ENCODE data around the gene AGMAT.

Gene AGMAT

DNA sequence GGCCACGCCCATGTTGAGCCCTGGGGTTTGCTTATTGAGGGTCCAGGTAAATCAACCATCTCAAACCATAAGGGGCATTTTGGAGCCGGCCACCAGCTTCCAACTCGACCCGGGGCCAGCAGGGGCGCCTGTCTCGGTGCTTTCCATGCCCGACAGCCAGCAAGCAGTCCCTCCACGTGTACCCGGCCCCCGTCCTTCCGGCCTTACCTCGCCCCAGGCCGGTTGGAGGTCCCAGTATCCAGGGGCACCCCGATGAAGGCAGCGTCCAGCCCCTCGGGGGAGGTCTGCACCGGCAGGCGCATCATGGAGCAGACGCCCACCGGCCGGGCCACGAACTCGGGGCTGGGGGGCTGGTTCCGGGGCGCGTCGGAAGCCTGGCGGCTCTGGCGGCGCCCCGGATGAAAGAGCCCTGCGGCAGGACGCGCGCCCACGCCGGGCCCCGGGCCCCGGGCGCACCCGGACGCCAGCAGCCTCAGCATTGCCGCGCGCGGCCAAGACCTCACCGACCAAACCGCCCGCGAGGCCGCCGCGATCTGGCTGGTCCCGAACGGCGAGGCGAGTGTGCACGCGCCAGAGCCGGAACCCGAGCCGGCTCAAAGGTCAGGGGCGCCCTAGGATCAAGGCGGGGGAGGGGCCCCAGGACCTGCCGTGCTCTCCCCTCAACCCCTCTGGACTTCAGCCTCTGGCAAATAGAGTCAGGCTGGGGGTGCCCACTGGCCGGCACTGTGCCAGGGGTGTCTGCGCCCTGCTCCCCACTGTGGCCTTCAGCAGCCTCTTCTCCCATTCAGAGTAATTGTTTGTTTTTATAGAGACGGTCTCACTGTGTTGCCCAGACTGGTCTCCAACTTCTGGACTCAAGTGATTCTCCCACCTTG is at the start of gene AGMAT:
TSS of gene AGMAT (minus strand) at position 563 of the 875 bp plus-strand sequence. CDS start at position 479, 84 bp downstream.
- peak; percentile 62 for DNase-seq

DNA sequence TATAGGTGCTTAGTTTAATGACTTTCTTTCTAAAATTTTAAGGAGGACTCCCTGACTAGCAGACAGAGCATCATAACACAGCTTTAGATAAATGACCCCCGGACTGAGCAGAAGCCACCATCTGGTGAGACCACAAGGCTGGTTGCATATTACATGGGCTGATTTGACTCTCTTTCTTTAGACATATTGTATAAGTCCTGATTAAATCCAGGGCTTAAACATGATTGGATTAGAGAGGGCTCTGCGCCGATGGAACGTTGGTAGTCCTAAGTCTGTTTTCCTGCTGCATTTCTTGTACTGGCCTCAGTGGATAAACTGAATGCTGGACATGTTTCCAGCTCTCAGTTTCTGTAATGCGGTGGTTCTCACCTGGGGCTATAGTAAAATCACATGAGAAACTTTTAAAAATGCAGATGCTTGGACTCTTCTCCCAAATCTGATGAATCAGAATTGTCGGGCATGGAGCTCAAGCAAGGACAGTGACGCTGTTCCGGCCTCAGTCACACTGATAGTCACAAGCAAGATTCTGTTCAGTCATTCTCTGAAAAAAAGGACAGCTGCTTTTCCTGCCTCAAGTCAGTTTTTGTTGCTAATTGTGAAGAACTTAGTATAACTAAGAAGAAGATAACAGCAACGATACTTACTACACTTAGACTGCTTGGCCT is 49.0 kb upstream of the AGMAT start:
- no peak for DNase-seq

DNA sequence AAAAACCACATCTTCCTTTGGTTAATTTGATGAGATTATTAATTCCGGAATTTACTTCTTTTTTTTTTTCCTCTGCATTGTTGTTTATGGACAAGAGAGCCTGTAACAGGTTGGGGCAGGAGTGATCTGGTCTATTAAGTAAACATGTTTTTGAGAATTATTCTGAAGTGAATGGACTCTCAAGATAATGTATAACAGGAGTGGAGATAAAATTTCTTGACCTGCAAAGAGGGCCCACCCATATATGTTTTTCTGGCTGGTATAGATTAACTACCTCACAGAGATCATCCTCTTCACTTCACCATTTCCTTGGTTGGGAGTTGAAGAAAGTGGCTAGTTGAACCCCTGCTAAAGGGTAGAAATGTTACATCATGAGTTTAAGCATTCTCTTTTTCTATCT is 43.2 kb upstream of the AGMAT start:
- DNase-seq, result no peak

DNA sequence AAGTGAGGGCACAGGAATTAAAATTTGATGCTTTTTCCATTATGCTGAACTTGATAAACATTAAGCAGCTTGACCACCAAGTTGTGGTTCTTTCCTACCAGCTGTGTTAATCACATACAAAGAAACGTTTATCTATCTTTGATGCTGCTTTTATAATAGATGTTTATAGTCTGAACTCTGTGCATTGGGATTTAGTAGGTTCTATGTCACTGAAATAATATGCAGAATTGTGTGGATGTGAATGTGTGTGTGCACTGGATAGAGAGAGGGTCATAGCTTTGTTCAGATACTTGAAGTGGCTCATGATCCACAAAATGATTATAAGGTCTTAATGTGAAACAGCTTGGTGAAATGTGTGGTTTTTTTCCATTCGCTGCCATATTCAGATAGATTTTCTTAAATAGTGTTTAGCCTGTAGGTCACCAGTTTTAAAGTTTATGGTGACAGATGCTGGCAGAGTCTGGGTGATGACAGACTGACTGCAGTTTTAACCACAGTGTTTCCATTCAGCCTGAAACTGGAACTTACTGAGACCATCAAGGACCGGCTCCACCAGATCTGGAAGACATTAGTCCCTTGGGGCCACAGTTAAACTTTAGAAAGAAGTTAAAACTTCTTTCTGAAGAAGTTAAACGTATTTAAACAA is 42.6 kb upstream of the AGMAT start:
- DNase-seq, result no peak

DNA sequence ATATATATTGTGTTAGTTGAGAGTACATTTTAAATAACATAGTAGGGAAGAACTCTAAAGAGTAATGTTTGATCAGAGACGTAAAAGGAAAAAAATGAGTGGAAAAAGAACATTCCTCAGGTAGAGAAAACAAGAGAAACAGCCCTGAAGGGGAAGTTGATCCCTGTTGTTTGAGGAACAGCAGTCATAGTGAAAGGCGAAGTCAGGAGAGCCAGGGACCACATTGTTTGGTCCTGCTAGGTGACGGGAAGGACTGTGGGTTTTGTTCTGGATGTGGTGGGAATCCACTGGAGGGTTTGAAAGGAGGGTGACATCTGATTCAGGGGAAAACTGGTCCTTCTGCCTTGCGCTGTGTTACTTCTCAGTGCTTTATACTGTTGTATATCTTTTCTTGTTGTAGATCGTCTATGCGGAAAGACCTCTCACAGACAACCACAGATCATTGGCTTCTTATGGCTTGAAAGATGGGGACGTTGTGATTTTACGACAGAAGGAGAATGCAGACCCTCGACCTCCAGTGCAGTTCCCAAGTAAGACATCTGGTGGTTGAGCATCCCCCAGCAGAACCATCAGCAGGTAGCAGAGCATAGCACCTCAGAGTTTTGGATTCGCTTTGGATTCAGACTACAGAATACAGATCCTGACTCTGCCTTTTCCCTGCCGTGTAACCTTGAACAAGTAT is 41.6 kb upstream of the AGMAT start:
- DNase-seq, result no peak

DNA sequence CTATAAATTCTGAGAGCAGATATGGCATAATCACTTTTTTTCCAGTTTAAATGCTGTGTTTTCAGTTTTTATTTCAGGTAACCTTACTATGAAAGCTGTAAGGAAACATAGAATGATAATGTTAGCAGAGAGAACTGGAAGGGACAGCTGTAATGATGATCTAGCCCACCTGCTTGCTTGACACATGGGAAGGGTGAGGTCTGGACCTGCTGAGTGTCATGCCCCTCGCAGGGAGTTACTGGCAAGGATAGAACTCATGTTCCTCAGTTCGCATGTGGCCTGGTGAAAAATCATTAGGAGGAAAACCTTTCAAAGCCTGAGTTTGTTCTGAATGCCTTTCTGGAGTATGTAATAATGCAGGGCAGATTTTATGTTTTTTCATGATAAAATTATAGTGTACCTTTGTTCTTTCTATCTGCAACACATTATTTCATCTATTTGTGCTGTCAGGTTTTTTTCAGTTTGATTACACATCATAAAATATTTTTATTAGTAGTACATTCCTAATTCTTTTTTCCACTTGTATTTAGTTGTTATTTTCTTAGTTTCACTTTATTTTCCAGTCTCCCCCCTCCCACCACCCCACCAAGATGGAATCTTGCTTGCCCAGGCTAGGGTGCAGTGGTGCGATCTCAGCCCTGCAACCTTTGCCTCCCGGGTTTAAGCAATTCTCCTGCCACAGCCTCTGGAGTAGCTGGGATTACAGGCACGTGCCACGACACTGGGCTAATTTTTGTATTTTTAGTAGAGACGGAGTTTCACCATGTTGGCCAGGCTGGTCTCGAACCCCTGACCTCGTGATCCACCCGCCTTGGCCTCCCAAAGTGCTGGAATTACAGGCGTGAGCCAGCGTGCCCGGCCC is 40.4 kb upstream of the AGMAT start:
- no peak for DNase-seq

GRCh38 chr1:15624133-15624714 is 39.4 kb upstream of the AGMAT start:
- DNase-seq, result no peak

GRCh38 chr1:15623435-15623834 is 38.6 kb upstream of the AGMAT start:
- no peak for DNase-seq

- DNase-seq, result no peak
These were observed 38.0 kb upstream of the AGMAT start for GRCh38 chr1:15622712-15623373.

DNA sequence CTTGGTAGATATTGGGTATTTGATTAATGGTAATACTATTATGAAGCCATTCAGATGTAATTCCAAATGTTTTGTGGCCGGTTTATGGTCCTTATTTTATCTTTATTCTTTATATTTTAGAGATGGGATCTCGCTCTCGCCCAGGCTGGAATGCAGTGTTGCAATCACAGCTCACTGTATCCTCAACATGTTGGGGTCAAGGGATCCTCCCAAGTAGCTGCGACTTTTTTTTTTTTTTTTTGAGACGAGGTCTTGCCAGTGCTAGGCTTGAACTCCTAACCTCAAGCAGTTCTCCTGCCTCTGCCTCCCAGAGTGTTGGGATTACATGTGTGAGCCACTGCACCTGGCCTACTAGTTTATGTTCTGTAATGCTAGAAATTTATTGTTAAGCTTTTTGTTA is 37.1 kb upstream of the AGMAT start:
- no peak for DNase-seq

DNA sequence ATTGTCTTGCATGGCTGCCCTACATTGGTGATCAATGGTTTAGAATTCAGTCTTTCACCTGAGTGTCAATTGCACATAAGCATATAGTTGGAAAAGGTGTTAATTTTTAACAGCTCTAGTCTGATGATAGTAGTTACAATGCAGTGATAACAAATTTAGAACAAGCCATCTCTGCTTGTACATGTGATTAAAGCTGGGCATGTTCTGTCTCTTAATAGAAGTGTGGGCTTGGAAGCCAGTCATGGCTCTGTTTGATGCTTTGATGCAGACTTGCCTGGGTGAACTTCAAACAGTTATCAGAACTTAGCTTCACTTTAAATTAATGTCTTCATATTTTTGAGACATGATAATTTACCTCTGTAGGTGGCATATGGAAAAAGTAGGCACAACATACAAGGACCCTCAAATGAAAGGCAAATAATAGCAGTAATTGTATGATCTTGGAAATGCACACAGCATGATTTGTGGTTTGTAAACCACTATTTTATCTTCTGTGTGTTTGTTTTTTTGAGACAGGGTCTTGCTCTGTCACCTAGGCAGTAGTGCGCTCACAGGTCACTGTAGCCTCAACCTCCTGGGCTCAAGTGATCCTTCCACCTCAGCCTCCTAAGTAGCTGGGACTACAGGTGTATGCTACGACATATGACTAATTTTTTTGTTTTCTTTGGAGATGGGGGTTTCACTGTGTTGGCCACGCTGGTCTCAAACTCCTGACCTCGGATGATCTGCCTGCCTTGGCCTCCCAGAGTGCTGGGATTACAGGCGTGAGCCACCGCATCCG is 36.2 kb upstream of the AGMAT start:
- no peak for DNase-seq

DNA sequence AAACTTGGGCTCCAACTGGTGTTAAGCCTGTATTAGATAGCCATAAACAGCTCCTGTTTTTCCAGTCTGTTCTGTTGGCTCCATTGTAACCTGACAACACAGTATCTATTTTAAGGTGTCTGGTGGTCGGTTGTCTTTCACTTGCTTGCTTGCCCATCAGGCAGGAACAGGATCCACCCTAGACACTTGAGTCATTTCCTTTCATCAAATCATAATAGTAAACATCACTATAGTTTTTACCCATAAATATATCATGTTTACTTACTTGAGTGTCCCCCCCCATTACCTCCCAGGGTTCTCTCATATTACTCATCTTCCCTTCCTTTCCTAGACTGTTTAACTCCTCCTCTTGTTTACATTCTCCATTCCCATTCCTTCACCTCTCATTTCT is 35.3 kb upstream of the AGMAT start:
- DNase-seq, result no peak

DNA sequence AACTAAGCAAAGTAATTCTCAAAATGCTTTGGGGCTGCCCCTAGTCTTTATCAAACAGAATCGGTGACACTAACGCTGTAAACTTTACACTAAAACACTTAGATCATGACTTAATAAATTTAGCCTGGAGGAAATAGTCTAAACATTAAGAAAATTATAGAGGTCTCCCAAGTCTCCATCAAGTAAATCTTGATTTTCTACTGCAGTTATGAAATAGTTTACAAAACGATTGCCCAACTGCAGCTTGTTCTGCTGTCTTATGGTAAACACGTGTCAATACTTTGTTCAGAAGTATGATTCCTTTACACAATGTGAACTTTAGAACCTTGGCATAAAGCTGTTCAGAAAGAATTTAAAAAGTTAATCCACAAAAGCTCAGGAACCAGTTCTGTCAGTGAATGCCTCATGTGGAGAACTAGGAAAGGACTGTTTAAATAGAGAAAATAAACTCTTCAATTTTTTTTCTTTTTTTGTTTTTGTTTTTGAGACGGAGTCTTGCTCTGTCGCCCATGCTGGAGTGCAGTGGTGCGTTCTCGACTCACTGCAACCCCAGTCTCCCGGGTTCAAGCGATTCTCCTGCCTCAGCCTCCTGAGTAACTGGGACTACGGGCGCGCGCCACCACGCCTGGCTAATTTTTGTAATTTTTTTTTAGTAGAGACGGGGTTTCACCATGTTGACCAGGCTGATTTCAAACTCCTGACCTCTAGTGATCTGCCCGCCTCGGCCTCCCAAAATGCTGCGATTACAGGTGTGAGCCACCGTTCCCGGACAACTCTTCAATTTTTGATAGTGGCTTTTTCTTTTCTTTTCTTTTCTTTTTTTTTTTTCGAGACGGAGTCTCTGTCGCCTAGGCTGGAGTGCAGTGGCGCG is 34.0 kb upstream of the AGMAT start:
- DNase-seq, result no peak

- DNase-seq, result no peak
These were observed 33.3 kb upstream of the AGMAT start for GRCh38 chr1:15618077-15618654.

- peak; percentile 92 for DNase-seq
These were observed 32.6 kb upstream of the AGMAT start, which contains the start of gene DDI2 for GRCh38 chr1:15617173-15618076. TSS of gene DDI2 (plus strand) at chr1:15617458. CDS start at chr1:15617671, 213 bp downstream.

- no peak for DNase-seq
These were observed 31.7 kb upstream of the AGMAT start for GRCh38 chr1:15616373-15617172.

GRCh38 chr1:15610167-15610566 is 25.3 kb upstream of the AGMAT start:
- DNase-seq, result no peak

Measured in stimulated activated CD4-positive, alpha-beta T cell treated with anti-CD3 and anti-CD28 coated beads, Interleukin-12 subunit alpha, Interleukin-12 subunit beta, amount 100 ng/mL, for 4 hours (primary cell).